IgD-negative memory B cell (primary cell): ENCODE data around the gene INTS7. TPM values are rescaled to one million over a fixed set of nuclear protein-coding genes. Genes with fewer than 3 reads are reported as not detected.
"Not testable (repeated sequence)": the region's sequence is repeated elsewhere in the genome, so short reads cannot be mapped to it uniquely, and the experiment has no call there.

Source experiments
- H3K27ac Mint-ChIP-seq, 3 donors: one replicate each; pipeline ENCODE4 v1.8.0; 2020 to 2022; ENCODE audit warnings: mild to moderate bottlenecking in 3 of 3, mixed read lengths in 3 of 3, moderate library complexity in 1 of 3
- H3K27me3 Mint-ChIP-seq: one replicate; pipeline ENCODE4 v1.8.0; 2021; ENCODE audit warnings: mixed read lengths
- H3K36me3 Mint-ChIP-seq: one replicate; pipeline ENCODE4 v1.8.0; 2020; ENCODE audit warnings: mild to moderate bottlenecking, mixed read lengths
- H3K4me1 Mint-ChIP-seq, 3 donors: one replicate each; pipeline ENCODE4 v1.8.0; 2020 to 2022; ENCODE audit warnings: mixed read lengths in 3 of 3, mild to moderate bottlenecking in 1 of 3
- H3K4me3 Mint-ChIP-seq, 4 donors: one replicate each; pipeline ENCODE4 v1.8.0; 2020 to 2022; ENCODE audit warnings: mild to moderate bottlenecking in 4 of 4, mixed read lengths in 4 of 4, moderate library complexity in 3 of 4
- H3K9me3 Mint-ChIP-seq, 3 donors: one replicate each; pipeline ENCODE4 v1.8.0; 2020 to 2021; ENCODE audit warnings: mixed read lengths in 3 of 3, mild to moderate bottlenecking in 1 of 3
- polyA plus RNA-seq: library from polyadenylated mRNA; unstranded; fragments of 300-500 nt; fragmentation: Illumina TruSeq; gene quantifications from one replicate; pipeline ENCODE4 v1.2.3, GENCODE V29; 2021

The INTS7 gene
- polyA plus RNA-seq, 1 donor from 2014 or later, result 14.1 TPM

DNA sequence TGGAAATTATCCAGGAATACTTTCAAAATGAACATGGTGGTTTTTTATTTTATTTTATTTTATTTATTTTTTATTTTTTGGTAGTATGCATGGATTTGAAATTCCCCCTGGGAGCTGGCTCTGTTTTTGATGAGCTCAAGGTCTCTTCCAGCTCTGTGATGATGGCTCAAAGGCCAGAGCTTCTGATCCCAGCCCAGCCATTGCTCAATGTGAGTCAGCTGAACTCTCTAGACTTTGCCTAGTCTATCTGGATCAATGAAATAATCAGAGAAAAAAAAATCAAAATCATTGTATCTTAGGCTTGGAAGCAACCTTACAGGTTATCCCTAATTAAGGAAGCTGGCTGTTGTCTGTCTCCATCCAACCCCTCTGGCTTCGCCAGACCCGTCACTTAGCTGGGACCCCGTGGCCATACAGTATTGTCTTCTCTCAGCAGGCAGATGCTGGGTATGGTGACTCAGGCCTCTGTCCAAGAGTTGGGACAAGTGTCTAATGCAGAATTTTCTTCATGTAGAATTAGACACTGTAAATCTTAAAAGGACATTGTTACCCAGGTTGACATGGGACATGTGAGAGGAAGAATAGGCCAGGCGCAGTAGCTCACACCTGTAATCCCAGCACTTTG lies 114.6 kb downstream of the INTS7 start:
- Mint-ChIP-seq H3K4me3 (no peak overlapping the region), H3K9me3 (peaks cover 0 to 2% (median 1%) of the 10 kb centered on the region in 3 donors)

DNA sequence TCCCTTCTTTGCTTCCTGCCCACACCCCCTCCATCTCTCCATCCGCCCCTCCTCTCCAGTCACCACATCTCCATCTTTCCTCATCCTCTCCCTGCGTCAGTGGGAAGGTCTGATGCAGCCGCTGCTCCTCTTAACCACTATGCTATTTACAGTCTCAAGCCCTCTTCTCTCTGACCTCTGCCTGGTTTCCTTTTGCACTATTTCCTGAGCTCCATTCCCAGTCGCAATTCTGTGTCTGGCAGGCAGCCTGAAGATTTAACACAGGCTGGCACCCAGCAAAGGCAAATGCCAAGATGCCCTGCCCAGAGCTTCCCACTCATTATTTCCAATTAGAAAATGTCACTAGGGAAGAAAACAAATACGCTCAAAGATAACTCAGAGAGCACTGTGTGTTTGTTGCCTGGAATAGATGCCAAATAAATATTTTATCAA lies 115.2 kb downstream of the INTS7 start:
- Mint-ChIP-seq H3K27me3 (peaks cover 5% of the 10 kb centered on the region), H3K4me3 (no peak overlapping the region), H3K36me3 (no peaks in the 10 kb centered on the region), H3K9me3 (peaks cover 0 to 3% (median 2%) of the 10 kb centered on the region in 3 donors), H3K27ac (no peak overlapping the region), H3K4me1 (peaks cover 2 to 3% (median 2%) of the 10 kb centered on the region in 3 donors)

More for the DNA sequence above, 114.6 kb downstream of the INTS7 start:
- H3K4me1 Mint-ChIP-seq, result peaks cover 2 to 4% (median 3%) of the 10 kb centered on the region in 3 donors
- peaks cover 4% of the 10 kb centered on the region for H3K27me3 Mint-ChIP-seq
- no peaks in the 10 kb centered on the region for H3K36me3 Mint-ChIP-seq
- no peak overlapping the region for H3K27ac Mint-ChIP-seq

DNA sequence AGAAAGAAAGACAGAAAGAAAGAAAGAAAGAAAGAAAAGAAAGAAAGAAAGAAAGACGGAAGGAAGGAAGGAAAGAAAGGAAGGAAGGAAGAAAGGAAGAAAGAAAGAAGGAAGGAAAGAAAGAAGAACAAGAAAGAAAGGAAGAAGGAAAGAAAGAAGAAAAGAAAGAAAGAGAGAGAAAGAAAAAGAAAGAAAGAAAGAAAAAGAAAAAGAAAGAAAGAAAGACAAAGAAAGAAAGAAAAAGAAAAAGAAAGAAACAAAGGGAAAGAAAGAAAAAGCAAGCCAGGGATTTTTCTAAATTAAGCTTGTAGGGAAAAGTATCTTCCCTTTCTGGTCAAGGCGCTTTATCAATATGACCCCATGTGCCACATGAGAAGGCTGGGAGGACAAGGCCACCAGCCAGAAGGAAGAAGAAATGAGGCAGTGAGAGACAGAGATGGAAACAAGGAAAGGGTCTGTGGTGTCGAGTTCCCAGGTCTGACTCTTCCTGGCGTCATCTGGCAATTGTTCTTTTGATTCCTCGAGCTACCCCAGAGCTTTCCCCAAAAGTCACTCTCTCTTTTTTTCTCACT lies 116.4 kb downstream of the INTS7 start:
- H3K27ac Mint-ChIP-seq, result peak overlapping the region in 1 of 3 donors; percentile 49
- no peak overlapping the region for H3K4me3 Mint-ChIP-seq
- H3K4me1 Mint-ChIP-seq, result peaks cover 0 to 3% (median 2%) of the 10 kb centered on the region in 3 donors
- no peaks in the 10 kb centered on the region for H3K36me3 Mint-ChIP-seq
- peaks cover 5% of the 10 kb centered on the region for H3K27me3 Mint-ChIP-seq
- H3K9me3 Mint-ChIP-seq, result peaks cover 0 to 3% (median 2%) of the 10 kb centered on the region in 3 donors

DNA sequence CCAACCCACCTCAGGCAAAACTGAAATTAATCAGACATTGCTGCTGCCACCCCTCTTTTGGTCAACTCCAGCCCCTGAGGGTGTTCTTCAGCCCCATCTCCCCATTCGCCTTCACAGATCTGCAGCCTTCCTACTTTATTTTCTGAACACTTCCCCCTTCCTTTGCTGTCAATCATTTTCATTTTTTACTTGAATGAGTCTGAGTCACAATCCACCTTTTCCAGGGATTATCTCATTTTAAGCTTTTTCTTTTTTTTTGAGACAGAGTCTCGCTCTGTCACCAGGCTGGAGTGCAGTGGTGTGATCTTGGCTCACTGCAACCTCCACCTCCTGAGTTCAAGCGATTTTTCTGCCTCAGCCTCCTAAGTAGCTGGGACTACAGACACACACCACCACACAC lies 118.9 kb downstream of the INTS7 start:
- H3K27me3 Mint-ChIP-seq, H3K36me3 Mint-ChIP-seq: not testable (repeated sequence)

DNA sequence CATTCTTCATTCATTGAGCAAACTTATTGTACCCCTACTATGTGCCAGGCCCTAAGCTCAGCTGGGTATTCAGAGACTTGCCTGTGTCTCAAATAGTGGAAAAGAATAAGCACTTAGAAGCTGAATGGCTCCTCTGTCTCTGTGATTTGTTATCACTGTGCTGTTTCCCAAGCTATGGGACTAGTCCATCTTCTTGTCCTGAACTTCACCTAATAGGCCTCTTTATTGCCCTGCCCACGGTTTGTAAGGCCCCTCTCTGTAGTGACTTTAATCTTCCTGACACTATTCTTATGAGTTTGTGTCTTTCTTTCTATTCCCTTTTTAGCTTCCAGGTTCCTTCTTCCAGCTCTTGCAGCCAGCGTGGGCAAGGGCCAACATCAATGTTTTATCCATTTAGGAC lies 119.4 kb downstream of the INTS7 start:
- H3K36me3 Mint-ChIP-seq, result no peaks in the 10 kb centered on the region
- H3K9me3 Mint-ChIP-seq, result peaks cover 0 to 3% (median 2%) of the 10 kb centered on the region in 3 donors
- H3K4me3 Mint-ChIP-seq, result no peak overlapping the region
- H3K4me1 Mint-ChIP-seq, result peaks cover 0 to 3% (median 2%) of the 10 kb centered on the region in 3 donors
- H3K27ac Mint-ChIP-seq, result no peak overlapping the region
- H3K27me3 Mint-ChIP-seq, result peaks cover 5% of the 10 kb centered on the region

More for the DNA sequence above, 118.9 kb downstream of the INTS7 start:
- H3K4me3 Mint-ChIP-seq, H3K27ac Mint-ChIP-seq, H3K9me3 Mint-ChIP-seq, H3K4me1 Mint-ChIP-seq: not testable (repeated sequence)

DNA sequence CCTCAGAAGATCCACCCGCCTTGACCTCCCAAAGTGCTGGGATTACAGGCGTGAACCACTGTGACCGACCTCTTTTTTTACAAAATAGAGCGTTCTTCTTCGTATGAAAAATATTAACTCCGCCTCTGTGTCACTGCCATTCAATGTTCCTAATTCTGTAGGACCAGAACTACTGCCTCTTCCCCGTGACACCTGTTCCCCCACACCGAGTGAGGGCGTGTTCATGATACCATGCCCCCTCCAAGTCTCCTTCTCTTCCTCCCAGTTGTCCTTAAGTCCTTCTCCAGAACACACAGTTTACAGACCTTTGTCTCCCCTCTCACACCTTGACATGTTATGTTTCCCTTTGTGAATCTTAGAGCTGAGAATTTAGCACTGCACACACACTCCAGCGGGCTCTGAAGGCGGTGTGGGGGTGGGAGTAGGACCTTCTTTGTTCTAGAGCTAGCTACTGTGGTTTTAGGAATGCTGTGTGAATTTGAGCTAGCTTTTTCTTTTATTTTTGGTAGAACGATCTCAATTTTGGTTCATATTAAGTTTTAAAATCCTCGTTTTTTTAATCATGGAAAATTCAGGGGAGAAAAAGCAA lies 122.4 kb downstream of the INTS7 start:
- Mint-ChIP-seq H3K4me3 (no peak overlapping the region), H3K36me3 (peaks cover 3% of the 10 kb centered on the region), H3K9me3 (peaks cover 0 to 3% (median 2%) of the 10 kb centered on the region in 3 donors), H3K27ac (no peak overlapping the region), H3K4me1 (peaks cover 0 to 6% (median 0%) of the 10 kb centered on the region in 3 donors), H3K27me3 (peaks cover 5% of the 10 kb centered on the region)

DNA sequence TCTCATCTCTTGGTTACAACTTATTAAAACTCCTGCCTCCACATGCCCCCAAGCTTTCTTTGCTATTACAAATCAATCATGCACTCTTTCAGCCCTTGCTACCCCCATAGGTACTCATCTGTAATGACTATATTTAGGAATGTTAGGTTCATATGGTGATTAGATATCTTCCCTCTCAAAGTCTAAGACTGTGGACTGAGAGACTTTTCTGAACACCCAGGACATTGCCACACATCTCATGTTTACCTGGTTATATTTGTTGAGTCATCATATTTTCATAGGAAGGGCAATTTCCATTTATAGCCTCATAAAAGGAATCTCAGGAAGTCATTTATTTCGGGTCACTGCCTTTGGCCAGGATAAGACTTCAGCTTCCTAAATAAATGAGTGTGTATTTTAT lies 123.3 kb downstream of the INTS7 start:
- Mint-ChIP-seq H3K36me3 (peaks cover 3% of the 10 kb centered on the region), H3K4me3 (no peak overlapping the region), H3K27ac (no peak overlapping the region), H3K27me3 (peaks cover 5% of the 10 kb centered on the region), H3K4me1 (peaks cover 0 to 6% (median 0%) of the 10 kb centered on the region in 3 donors), H3K9me3 (peaks cover 0 to 3% (median 2%) of the 10 kb centered on the region in 3 donors)

DNA sequence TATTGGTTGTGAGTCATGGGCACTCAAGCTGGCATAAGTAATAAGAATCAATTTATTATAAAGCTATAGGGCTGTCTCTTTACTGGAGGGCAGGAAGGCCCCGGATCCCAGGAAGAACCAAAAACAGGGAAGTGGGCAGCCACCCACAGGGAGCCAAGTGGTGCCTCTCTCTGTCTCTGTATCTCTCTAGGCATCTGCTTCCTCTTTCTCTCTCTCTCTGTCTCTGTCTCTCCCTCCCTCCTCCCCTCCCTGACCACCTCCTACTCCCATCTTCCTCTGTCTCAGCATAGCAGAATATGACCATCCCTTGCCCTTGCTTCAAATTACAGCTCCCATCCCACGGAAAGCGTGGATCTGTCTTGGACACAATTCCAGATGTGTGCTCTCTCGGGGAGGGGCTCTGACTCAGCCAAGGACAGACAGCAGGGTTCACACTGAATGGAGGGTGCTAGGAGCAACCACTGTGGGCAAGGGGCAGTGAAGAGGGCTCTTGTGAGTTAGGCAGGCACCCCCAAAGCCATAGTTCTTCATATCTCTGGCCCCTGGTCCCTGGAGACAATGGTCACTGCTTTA lies 124.4 kb downstream of the INTS7 start:
- Mint-ChIP-seq H3K4me3 (no peak overlapping the region), H3K4me1 (peaks cover 0 to 6% (median 0%) of the 10 kb centered on the region in 3 donors), H3K36me3 (peaks cover 3% of the 10 kb centered on the region), H3K9me3 (peaks cover 0 to 2% (median 0%) of the 10 kb centered on the region in 3 donors), H3K27me3 (peaks cover 1% of the 10 kb centered on the region), H3K27ac (no peak overlapping the region)

DNA sequence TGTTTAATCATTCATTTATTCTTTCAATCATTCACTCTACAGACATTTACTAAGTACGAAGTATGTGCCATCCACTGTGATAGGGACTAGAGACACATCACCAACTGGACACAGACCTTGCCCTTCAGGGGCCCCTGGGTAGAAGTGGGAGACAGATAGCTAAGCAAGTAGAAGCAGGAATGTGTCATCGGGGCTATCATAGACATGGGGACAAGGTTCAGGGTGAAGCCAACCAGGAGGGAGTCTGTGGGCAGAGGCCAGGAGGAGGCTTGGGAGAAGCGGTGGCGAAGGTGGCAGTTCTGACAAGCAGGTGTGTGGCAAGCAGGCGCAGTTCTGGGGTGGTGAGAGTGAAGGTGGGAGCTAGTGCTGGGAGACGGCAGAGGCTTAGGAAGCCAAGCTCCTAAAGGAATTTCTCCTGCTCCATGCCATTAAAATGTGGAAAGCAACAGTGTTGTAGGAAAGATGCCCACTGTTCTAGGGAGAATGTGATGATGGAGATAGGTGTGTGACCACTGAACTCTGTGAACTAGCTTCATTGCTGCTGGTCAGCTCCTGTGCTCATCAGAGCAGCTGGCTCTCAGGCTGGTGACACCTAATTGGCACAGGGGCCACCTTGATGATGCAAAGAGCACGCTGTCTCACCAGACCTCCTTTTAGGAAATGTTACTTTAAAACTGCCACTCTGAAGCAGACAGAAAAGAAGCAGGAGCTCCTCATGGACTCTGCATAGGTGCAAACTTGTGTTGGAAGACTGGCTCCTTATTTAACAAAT lies 125.1 kb downstream of the INTS7 start:
- no peak overlapping the region for H3K4me3 Mint-ChIP-seq
- no peaks in the 10 kb centered on the region for H3K9me3 Mint-ChIP-seq
- no peak overlapping the region for H3K27ac Mint-ChIP-seq
- peaks cover 0 to 6% (median 0%) of the 10 kb centered on the region in 3 donors for H3K4me1 Mint-ChIP-seq
- peaks cover 3% of the 10 kb centered on the region for H3K36me3 Mint-ChIP-seq
- no peaks in the 10 kb centered on the region for H3K27me3 Mint-ChIP-seq

DNA sequence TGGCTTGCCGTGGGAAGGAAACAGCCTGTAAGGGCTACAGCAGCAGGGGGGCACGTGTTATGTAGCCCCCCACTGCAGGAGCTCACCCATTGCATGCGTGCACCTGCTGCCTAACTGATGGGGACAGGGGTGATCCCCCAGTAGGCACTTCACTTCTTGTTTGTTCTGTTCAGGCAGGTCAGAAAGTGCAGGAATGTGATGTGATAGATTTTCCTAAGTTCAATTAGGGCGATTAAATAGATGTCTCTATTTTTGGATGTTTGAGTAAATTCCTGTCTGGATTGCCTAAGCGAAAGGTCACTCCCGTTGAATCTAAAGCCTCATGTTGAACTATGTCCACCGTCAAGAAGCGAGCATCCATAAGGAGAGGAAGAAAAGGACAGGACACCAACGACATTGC lies 126.0 kb downstream of the INTS7 start:
- no peaks in the 10 kb centered on the region for H3K9me3 Mint-ChIP-seq
- H3K27me3 Mint-ChIP-seq, result no peaks in the 10 kb centered on the region
- H3K36me3 Mint-ChIP-seq, result peaks cover 3% of the 10 kb centered on the region
- no peak overlapping the region for H3K27ac Mint-ChIP-seq
- H3K4me1 Mint-ChIP-seq, result peaks cover 0 to 6% (median 0%) of the 10 kb centered on the region in 3 donors
- no peak overlapping the region for H3K4me3 Mint-ChIP-seq

DNA sequence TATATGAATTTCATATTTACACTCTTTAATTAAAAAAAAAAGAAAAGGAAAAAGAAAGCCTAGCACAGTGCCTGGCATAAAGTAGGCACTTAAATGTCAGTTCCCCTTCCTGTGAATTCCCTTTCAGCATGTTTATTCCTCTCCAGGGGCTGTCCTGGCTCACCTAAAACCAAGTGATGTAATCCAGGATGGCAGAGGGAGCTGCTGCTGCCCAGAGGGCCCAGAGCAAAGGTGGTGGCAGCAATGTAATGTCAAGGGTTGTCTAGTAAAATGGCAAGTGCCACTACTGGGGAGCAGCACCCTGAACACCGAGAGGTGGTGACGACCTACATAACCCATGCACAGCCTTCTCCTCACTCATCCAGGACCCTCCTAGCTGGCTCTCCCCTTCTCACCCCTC lies 126.4 kb downstream of the INTS7 start:
- Mint-ChIP-seq H3K9me3 (no peaks in the 10 kb centered on the region), H3K27ac (no peak overlapping the region), H3K36me3 (peaks cover 3% of the 10 kb centered on the region), H3K27me3 (no peaks in the 10 kb centered on the region), H3K4me3 (no peak overlapping the region), H3K4me1 (peaks cover 0 to 6% (median 0%) of the 10 kb centered on the region in 3 donors)

DNA sequence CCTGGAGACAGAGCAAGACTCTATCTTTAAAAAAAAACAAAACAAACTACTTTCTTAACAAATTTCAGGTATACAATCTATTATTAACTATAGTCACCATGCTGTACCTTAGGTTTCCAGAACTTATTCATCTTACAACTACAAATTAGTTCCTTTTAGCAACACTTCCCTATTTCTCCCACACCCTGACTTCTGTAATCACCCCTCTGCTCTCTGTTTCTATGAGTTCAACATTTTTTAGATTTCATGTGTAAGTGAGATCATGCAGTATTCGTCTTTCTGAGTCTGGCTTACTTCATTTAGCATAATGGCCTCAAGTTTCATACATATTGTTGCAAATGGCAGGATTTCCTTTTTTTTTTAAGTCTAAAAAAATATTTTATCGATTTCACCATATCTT lies 126.9 kb downstream of the INTS7 start:
- H3K9me3 Mint-ChIP-seq, result no peaks in the 10 kb centered on the region
- no peak overlapping the region for H3K4me3 Mint-ChIP-seq
- peaks cover 3% of the 10 kb centered on the region for H3K36me3 Mint-ChIP-seq
- H3K4me1 Mint-ChIP-seq, result peaks cover 0 to 6% (median 0%) of the 10 kb centered on the region in 3 donors
- no peak overlapping the region for H3K27ac Mint-ChIP-seq
- no peaks in the 10 kb centered on the region for H3K27me3 Mint-ChIP-seq

DNA sequence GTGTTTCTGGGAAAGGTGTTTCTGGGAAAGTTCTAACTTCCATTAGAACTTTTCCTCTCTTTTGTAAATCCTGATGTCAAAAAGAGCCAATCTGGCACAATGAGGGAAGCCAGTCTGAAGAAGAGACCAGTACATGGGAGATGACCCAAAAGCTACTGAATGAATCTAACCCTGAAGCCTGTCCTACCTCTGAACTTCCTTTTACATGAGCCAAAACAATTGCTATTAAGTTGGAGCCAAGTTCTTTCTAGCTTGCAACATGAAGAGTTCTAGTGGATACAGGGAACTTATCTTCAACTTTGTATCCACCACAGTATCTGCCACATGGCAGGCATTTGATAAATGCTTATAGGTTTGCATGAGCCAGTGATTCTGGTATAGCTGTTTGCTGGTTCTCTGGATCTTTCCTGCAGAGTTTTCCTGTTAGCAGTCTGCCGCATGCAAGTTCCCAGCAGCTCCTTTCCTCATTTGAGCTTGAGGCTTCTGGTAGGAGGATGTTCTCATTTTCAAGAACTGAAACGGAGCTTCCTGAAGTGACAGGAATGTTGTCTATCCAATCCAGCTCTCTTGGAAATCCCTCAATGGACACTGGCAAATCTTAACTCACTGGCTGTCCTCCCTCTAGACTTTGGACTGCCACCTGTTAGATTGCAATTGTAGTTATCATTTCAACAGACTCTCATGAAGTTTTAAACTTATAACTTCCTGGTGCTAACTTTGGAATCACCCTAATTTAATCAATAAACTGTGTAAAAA lies 131.7 kb downstream of the INTS7 start:
- Mint-ChIP-seq H3K4me1 (no peaks in the 10 kb centered on the region), H3K36me3 (peaks cover 3% of the 10 kb centered on the region), H3K9me3 (peaks cover 0 to 3% (median 2%) of the 10 kb centered on the region in 3 donors), H3K27me3 (peaks cover 2% of the 10 kb centered on the region), H3K27ac (no peak overlapping the region), H3K4me3 (no peak overlapping the region)

DNA sequence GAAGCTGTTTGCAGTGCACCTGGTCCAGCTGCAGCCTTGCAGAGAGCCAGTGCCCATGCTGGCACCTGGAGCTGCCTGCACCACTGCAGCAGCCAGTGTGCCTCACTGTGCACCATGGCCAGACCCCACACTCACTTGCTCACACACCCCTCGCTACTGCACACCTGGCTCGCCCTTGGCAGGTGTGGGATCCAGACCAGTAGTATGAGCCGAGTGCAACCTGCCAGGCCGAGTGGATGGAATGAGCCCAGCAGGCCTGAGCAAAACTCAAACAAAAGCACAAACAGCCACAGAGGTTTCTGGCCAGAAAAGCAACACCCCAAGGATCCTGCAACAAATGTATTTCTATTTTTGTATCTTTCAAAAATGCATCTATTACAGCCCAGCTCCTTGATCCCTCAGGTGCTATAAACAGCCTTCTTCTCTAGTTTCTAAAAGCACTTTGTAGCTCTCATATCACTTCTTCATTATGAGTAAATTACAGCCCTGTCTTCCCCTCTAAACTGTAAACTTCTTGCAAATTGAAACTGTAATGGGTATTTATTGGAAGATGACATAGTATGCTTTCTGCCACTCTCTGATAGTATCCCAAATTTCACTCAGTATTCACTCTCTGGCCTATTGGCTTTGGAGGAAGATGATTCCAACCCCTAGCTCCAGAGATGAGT lies 132.6 kb downstream of the INTS7 start:
- Mint-ChIP-seq H3K36me3 (no peaks in the 10 kb centered on the region), H3K4me3 (no peak overlapping the region), H3K4me1 (no peaks in the 10 kb centered on the region), H3K9me3 (peaks cover 0 to 3% (median 2%) of the 10 kb centered on the region in 3 donors), H3K27me3 (peaks cover 2% of the 10 kb centered on the region), H3K27ac (no peak overlapping the region)
